Activated effector memory CD4-positive, alpha-beta T cell treated with anti-CD3 and anti-CD28 coated beads, Interleukin-2, amount 50 U/mL, for 16 hours (primary cell): ENCODE measurements around the gene VPS13C.

Experiments
- DNase-seq: peaks from one replicate; pipeline ENCODE4 v3.0.0-alpha.2; 2020

VPS13C gene

DNA sequence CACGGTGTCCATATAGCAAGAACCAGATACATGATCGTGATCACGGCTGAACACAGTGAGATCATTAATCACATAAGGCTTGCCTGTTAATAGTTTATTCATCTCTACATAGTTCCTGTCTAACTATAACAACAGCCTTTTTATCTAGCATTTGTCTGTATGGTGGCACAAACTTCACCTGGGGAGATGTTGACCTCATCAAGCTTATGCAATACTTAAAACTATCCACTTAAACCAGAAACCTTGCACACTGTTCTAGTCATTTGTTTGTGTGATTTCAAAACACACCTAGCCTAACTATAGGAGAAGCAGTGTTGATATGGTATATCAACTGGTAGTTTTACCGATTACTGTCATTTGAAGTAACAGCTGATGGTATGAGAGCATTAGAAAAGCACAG is 124.8 kb downstream of the VPS13C start:
- no peak for DNase-seq

DNA sequence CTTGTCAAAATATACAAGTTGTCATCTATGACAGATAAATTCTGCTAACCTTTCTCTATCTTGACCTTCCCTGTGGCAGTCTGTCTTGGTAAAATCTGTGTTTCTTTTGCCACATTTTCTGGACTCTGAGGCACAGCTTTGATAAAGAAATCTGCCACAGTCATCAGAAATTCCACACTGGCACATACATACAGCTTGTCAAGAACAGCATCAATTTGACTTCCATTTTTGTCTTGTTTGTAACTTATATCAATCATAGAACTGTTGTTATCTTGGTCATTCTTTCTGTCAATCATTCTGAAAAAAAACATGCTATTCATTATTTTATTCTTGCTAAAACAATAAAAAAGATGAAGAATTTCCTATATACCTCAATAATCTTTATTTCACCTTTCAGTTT is 130.8 kb downstream of the VPS13C start:
- DNase-seq = no peak

DNA sequence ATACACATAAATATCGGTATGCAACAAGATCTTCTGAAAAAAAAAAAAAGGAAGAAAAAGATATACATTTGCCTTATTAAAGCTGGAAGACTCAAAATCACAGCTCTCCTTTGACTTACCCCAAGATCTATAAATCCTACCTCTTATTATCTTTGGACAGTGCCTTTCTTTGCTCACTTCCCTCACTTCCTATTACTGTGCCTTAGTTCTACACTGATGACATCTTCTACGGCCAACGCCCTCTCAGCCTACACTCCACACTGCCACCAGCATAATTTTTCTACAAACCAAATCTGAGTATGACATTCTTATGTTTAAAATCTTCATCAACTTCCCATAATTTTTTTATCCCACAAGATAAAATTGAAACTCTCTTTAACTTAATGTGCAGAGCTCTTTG is 137.1 kb downstream of the VPS13C start:
- DNase-seq = no peak

DNA sequence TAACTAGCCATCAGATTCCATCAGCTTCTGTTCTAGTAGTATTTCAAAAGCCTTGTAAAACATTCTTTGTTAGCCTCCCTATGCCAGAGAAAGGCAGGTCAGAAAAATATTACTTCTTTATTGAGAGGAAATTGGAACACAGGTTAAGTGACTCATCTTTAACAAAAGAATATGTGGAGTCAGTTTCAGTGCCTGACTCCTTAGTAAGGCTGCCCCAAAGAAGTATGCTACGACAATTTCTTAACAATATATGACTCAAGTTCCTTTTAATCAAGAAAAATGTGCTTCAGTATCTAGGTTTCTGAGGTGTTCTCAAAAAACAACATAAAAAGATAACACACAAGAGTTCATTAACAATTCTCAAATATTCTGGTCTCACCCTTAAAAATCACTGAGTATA is 139.2 kb downstream of the VPS13C start:
- no peak for DNase-seq

DNA sequence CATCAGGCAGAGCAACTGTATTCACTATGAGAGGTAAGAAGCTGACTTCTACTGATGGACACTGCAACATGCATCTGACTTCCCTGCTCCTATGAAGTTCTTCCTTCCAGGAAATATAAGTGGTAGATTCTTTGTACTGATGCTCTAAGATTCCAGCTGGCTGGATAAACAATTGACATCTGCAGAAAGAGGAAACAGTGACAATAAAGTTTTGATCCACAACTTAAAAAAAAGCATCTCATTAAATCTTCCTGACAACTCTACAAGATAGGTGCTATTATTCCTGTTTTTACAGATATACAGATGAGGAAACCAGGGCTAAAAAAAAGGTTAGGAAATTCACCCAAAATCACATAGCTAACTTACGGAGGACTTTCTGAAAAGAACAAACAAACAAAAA is 142.8 kb downstream of the VPS13C start:
- DNase-seq = no peak

DNA sequence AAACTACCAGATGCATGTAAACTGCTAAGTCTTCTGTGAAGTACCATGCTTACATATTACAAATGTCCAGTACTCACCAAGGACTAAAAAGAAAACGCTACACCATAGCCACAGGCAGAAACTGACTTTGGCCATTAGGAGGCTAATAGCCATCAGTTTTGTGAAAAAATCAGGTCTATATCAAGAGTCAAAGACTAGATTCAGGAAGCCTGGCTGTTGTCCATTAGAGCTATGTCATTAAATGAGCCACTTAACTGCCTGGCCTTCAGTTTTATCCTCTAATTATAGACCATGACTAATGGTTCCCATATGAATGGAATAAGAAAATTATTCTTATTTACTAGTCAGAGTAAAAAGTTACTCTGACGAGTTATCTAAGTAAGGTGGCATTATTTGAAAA is 144.1 kb downstream of the VPS13C start:
- DNase-seq = no peak

DNA sequence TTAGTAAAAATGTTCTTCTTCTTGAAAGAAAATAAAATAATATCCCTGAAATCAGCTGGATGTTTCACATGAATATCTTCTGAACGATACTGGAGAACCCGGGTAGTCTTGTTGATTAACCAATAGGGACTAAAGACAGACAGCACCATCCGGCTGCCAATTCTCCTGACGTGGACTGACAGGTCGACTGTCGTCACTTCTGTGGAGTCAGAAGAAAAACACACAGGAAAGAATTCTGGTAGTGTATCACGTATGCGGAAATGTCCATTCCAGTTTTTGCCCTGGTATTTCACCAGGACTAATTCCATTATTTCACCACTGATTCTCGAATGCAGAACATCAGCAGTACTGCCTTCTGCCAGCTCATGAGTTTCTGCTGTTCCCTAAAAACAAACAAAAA is 144.6 kb downstream of the VPS13C start:
- DNase-seq = no peak

DNA sequence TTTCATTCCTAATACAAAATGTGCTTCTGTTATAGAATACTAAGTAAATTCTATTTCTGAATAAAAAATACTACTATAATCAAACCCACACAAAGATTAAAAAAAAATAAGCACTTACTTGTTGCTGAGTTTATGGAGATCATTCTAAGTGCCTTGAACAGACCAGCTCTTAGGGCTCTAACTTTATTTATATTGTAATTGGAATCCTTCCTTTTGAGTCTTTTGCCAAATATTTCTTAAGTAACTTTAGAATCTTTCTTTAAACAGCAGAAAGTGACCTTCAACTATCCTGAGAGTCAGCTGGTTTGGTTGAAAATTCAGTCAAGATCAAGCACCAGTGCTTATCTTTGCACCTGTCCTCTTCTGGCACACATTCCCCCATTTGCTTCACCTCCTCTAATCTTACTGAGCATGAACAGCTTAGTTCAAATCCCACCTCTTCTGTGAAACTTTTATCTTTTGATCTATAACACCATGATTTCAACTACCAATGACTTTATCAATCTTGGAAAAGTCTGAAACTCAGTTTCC is 149.3 kb downstream of the VPS13C start:
- no peak for DNase-seq

DNA sequence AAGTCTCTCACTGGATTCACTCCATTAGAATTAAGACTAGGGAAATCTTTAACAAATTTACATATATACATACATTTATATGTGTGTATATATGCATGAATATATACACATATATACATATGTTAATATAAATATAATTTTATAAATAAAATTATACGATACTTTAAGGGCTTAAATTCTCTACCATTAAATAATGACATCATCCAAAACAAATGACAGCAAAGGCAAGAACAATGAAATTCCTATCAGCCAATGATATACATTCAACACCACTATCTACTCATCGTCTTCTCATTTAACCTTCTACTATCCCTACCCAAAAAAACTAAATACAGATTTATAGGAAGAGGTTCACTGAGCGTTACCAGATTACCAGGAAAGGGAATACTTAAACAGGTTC is 152.0 kb downstream of the VPS13C start:
- no peak for DNase-seq

DNA sequence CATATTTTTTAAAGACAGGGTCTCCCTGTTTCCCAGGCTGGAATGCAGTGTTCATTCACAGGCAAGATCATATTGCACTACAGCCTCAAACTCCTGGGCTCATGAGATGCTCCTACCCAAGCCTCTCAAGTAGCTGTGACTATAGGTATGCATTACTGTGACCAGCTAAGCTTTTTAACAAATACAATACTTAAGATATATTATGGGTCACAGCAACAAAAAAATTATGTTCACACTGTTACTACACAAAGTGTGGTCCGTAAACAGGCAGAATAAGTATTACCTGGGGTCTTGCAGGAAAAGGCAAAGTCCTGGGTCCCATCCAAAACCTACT is 152.5 kb downstream of the VPS13C start:
- DNase-seq = no peak

DNA sequence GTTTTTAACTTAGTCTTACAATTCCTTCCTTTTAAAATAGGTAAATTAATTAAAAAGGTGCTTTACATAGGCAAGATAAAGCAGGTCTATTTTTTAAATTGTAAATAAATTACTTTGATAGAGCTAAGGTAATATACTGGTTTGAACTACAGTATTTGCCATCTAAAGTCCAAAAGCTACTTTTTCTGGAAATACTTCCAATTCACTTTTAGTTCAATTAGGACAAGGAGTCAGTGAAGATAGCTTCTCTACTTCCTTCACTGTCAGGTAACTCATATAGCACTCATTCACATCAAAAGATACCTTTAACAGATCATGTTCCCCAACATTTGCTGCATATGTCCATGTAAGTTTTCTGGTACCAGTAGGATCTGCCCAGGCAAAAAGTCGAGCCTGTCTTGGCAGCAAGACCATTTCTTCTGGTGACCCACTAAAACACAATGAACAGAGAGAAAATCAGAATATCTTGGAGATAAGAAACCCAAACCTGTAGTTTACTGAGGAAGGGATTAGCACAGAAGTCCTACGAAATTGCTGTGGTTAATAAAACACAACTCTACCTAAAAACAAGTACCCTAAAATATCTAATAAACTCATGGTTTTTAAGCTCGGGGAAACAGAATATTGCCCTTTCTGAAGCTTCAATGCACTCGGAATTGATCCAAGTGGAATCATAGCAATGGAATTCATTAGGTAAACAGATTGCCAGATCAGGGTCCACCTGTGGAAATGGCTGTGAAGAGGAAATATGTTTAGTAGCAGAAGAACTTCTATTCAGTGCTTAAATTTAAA is 153.1 kb downstream of the VPS13C start:
- DNase-seq = no peak

DNA sequence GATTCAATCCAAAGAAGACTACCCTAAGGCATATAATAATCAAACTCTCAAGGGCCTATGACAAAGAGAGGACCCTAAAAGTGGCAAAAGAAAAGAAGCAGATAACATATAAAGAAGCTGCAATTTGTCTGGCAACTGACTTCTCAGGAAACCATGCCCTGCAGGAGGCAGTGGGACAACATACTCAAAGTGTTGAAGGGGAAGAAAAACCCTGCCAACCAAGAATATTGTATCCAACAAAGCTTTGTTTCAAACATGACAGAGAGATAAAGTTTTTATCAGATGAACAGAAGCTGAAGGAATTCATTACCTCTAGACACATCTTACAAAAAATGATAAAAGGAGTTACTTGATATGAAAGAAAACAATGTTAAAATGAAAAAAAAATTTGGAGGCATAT is 167.1 kb downstream of the VPS13C start:
- DNase-seq = no peak

DNA sequence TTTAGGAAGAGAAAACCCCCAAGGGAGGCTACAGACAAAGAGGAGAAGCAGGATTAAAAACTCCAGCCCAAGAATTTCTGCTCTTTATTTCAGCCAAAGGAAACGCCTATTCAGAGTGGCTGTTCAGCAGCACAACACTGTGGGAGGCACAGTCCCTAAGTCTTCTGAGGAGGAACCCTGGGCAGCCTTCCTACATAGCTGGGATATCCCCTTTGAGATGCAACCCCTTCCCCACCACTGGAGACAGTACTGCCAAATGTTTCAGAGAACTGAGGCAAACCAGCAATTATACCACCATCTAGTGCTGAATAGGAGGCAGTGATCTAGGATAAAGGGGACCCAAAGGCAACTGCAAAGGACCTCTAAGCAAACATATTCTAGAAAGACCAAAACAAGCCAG is 168.1 kb downstream of the VPS13C start:
- no peak for DNase-seq

DNA sequence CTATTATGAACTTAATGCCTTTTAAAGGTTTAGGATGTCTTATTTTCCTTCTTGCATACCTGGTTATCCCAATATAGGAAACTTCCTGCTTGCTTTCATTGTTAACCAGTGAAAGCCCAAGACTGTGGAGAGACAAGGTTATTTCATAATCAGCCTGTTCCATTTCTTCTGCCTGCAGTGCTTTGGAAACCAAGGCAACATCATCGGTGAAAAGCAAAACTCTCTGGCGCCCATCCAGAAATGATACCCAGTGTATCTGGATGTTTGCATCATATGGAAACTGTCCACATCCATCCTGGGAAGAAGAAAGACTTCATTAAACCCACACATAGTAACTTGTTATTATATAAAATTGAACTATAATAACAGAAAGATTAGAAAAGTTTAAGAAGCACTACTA is 170.1 kb downstream of the VPS13C start:
- DNase-seq = no peak

DNA sequence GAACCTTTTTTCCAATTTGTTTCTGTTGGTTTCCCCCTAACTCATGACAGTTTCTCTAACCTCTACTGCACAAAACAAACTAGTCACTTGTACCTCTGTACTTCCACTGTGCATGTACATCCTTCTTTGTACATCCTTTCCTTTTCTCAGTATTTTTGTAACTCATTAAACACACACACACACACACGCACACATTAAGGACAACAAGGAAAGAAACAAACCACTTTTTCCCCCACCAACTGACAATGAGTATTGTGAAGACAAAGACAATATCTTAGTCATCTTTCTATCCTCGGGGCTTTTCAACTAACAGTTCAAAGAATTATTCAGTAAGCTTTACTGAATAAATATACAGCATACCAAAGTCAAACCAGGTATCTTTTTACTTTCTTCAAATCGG is 170.5 kb downstream of the VPS13C start:
- no peak for DNase-seq

DNA sequence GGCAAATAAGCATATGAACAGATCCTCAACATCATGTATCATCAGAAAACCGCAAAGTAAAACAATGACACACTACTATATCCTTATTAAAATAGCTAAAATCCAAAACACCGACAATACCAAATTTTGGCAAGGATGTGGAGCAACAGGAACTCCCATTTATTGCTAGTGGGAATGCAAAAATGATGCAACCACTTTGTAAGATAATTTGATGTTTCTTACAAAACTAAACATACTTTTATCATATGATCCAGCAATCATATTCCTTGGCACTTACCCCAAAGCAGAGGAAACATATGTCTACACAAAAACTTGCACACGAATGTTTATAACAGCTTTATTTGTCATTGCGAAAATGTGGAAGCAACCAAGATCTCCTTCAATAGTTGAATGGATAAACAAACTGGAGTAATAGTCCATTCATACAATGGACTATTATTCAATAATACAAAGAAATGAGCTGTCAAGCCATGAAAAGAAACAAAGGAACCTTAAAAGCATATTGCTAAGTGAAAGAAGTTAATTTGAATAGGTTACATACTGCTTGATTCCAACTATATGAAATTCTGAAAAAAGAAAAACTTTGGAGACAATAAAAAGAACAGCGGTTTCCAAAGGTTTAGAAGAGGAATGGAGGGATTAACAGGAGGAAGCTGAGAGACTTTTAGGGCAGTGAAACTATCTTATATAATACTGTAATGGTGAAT is 172.0 kb downstream of the VPS13C start:
- no peak for DNase-seq

DNA sequence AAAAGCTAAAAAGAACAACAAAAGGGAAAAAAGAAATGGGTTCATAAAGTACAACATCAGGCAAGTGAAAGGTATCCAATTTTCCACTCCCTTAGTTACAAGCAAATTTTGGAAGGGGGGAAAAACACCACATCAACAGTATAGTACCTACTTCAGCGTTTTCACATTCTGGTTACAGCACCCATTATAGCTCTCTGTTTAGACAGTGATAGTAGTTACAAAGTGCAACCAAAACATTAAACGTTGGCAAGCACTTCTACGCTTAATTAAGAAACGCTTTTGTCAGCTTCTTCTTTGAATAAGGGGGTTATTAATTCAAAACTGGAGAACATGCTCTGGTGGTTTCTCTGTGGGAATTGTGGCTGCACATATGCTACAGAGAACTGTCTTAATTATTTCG is 180.2 kb downstream of the VPS13C start:
- DNase-seq = no peak

DNA sequence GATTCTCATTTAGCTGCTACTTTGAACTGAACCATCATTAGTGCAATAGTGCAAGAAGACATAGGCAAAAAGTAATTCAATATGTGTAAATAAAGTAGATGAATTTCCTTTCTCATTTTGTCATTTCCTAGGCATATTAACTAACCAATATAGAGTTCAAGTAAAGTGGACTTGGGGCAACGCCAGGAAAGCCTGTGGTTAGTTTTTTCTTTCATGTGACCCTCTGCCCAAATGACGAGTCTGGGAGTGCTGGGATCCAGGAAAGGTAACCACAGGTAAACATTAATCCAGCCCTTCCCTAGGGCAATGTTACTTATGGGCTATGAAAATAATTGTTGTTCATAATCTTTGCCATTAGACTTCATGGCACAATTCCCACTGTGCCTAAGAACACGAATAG is 181.0 kb downstream of the VPS13C start:
- DNase-seq = no peak

DNA sequence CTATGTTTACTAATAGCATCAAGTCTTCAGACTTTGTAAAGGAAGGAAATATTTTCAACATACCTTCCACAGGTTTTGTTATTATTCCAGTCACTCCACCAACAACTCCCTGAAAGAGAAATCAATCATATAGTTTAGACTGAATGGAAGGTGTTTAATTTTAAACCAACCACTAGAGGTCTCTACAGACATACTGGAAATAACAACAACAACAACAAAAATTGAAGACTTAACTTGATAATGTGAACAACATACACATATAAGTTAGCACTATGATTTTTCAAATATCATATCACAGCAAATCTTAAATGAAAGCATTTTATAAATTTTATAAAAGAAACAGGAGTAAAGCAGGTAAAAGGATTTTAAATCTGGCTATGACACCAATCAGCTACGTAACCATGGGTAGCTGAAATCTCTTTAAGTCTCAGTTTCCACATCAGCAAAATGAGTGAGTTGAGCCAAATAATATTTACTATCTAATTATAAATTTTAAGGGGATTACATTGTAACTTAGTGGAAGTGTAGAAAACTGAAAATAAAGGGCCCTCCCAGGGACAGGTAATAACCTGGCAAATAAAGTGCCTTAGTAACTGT is 188.2 kb downstream of the VPS13C start:
- no peak for DNase-seq

DNA sequence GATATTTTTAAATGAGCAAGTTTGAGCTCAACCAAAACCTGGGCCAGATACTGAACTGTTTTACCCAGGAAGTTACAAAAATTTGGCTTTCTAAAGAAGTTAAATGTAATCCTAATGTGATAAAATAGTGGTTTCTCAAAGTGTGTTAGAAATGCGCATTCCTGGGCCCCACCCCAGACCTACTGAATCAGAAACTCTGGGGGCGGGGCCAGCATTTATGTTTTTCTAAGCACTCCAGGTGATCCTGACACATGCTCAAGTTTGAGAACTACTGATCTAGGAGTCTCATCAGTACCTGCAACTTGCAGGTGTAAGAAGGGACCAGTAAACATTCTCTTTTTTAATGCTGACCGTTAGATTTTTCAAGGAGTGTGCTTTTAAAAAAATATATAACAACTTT is 190.6 kb downstream of the VPS13C start:
- DNase-seq = no peak

DNA sequence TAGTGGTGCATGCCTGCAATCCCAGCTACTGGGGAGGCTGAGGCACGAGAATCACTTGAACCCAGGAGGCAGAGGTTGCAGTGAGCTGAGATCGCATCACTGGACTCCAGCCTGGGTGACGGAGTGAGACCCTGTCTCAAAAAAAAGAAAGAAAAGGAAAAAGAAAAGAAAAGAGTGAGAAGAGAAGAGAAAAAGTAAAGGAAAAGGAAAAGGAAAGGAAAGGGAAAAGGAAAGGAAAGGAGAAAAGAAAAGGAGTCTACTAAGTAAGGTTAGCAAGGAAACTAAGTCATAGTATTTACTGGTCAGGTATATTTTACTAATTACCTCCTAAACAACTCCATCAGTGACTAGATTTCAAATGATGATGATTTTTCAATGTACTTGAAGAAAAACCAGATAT is 198.3 kb downstream of the VPS13C start:
- DNase-seq = no peak

DNA sequence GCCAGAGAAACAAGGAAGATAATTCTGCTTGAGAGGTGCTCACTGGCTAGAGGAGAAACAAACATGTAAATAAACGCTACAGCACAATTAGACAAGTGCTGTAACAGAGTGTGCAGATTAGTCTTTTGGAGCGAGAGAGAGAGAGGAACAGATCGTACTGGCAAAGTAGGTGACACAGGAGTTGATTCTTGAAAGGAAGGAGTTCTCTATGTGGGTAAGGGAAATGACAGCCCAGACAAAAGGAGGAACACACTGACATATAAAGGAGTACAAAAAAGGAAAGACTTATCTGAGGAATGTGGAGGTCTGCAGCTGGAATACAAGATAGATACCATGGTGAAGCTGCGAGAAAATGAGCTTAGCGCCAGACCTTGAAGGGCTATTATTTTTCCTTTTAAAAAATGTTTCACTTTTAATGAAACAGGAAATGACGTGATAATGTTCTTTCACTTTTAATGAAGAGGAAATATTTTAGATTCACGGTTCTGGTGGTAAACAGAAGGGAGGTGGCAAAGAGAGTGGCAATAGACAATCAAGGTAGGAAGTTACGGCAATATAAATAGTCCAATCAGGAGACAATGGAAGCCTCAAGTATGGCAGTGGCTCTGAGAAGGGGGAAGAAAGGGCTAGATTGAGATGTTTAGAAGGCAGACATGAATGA is 202.9 kb downstream of the VPS13C start:
- no peak for DNase-seq

DNA sequence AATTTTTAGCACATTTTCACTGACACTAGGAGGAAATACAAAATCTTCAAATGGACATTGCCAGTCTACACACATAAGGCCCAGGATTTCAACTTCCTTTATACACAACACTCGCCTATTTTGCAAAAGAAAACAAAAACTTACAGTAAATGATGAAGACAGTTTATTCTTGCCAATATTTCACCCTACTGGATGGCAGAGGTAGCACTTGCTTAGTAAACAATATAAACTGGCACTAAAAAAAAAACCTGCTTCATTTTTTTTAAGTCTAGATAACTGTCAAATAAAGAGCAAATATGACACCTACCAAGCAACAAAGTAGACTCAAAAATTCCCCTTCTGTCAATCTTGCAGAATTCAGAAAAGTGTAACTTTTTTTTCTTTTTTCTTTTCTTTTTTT is 204.0 kb downstream of the VPS13C start:
- no peak for DNase-seq

DNA sequence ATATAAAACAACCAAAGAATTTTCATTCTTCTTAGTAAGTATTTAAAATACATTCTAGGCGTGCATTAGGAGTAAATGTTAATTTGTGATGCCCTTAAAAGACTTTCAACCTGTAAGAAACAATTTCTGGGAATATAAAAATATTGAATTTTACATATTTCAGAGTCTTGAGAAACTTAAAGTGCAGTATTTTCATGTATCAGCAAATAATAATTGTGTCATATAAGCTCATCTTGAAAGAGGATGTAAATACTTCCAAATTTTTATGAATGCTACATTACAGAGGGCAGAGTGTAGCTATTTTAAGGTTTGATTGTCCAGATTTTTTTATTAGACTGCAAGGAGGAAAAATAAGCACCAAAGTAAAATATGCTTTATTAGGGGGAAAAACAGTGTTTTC is 207.1 kb downstream of the VPS13C start:
- DNase-seq = no peak
